GM21528 (cell line): Measurements from ENCODE around the gene APOF.
"Not testable (repeated sequence)": the region's sequence is repeated elsewhere in the genome, so short reads cannot be mapped to it uniquely, and the experiment has no call there.

ENCODE experiments used
- ATAC-seq: cut with Tn5 transposase; IDR thresholded peaks from one replicate; pipeline ENCODE4 v1.9.1; 2021; ENCODE audit warnings: mild to moderate bottlenecking, moderate library complexity; ENCODE audit not compliant: unreplicated experiment, low FRiP score

Gene APOF

DNA sequence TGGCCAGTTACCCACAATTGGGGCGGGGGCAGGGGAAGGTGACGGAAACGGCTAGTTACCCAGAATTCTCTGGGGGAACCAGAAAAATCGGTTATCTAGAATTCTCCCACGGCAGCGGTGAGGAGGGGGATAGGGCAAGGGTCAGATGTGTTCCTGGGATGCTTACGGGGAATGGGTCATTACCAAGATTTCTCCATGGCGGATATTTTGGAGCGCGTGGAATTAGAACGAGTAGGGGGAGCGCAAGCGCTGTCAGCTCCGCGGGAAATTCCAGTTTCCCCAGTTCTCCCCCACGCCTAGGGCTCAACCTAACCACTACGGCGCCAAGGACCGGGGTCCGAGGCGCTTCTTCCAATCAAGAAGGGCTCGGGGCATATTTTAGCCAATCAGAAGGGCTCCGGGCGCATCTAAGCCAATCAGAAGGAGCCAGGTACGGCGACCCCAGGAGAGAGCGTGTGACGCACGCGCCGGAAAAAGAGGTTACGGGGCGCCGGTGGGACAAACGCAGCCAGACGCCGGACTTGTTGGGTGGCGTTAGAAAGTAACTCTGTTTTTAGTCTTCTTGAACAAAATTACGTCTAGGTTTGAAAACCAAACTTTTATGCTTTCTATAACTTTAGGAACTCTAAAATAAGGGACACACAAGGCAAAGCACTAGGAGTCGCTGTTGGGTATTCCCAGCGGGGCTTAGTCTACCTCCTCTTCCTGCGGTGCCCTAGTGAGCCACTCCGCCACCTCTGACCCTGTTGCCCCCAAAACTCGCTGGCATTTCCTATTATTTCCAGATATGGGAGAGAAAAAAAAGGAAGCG is 28.8 kb downstream of the APOF start, which contains the start of gene PAN2:
PAN2 (minus strand) TSS at position 322 of the 811 bp plus-strand sequence. CDS start 906 bp downstream, outside the sequence.
- ATAC-seq, result peak; percentile 88

GRCh38 chr12:56333197-56333678 is 29.4 kb downstream of the APOF start:
- no peak for ATAC-seq

DNA sequence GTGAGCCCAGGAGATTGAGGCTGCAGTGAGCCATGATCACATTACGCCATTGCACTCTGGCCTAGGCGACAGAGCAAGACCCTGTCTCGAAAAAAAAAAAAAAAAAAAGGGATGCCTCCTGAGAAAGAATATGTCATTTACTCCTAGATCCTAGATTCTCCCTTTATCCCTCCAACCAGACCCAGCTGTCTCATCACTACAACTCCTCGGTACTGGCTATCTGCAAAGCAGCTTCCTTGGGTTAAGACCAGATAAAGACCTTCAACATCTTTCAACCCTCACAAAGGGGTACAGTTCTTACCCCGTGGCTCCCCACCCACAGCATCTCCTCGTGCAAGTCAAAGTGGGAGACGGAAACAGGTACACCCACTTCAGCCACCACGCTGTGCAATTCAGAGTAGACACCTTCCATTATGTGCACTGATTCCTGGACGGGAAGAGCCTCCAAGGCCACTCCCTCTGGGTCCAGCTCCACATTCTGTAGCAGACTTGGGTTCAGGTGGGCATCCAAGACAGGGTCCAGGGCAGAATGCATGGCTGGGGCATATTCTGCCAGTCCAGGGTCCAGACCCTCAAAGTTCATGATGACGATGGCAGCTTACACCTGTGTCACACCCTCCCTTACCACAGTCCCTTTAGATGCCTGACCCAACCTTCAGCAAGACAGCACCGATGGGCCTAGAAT is 30.0 kb downstream of the APOF start:
- ATAC-seq, result no peak

- no peak for ATAC-seq
Measured at GRCh38 chr12:56330936-56331490, 31.6 kb downstream of the APOF start.

DNA sequence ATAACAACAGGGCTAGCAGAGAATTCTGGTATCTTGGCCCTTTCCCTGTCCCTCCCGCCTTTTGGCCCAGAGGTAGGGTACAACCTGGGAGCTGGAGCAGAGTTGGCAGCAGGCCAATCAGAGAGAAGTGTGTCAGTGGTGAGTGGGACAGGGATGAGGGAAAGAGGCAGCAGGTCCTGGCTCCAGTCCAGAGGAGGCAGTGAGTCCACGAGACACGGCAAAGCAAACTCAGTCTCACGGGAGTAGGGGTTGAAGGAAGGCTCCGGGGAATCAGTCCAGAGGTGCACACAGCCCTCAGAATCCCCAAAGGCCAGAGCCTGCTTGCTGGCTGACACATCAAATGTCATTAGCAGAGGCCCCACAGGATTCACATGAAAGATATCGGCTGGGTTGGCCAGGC is 36.1 kb downstream of the APOF start:
- no peak for ATAC-seq

- ATAC-seq, result no peak
Measured at GRCh38 chr12:56326126-56326525, 36.5 kb downstream of the APOF start.

DNA sequence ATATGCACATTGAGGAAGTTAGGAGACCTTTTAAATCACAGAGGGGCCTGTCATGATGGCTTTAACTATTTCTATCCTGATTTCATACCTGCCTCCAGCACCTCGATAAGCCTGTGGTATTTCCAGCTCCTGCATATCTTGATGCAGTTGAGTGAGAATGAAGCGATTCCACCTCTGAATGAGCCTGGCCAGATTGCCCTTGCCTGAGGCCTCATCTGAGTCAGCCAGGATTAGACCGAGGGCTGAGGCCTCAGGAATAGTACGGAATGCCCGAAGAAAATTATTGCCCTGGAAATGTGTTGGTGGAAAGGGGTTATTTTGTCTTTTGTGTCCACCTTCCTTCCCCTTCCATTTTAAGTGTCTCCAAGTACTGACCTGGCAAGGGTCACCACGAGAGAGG is 38.5 kb downstream of the APOF start:
- no peak for ATAC-seq

DNA sequence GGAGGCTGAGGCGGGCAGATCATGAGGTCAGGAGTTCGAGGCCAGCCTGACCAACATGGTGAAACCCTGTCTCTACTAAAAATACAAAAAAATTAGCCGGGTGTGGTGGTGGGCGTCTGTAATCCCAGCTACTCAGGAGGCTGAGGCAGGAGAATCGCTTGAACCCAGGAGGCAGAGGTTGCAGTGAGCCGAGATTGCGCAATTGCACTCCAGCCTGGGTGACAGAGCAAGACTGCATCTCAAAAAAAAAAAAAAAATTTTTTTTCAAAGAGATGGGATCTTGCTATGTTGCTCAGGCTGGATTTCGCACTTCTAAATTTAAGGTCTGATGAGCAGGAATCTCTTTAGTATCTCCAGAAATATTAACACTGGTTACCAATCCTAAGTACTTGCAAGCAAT is 41.0 kb downstream of the APOF start:
- not testable (repeated sequence) for ATAC-seq

DNA sequence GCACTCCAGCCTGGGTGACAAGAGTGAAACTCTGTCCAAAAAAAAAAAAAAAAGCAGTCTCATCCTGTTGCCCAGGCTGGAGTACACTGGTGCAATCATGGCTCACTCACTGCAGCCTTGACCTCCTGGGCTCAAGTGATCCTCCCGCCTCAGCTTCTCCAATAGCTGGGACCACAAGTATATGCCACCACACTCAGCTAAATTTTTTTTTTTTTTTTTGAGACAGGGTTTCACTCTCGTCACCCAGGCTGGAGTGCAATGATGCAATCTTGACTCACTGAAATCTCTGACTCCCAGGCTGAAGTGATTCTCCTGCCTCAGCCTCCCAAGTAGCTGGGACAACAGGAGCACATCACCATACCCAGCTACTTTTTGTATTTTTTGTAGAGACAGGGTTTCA is 41.6 kb downstream of the APOF start:
- no peak for ATAC-seq

GRCh38 chr12:56317675-56318074 is 45.0 kb downstream of the APOF start:
- ATAC-seq, result no peak

DNA sequence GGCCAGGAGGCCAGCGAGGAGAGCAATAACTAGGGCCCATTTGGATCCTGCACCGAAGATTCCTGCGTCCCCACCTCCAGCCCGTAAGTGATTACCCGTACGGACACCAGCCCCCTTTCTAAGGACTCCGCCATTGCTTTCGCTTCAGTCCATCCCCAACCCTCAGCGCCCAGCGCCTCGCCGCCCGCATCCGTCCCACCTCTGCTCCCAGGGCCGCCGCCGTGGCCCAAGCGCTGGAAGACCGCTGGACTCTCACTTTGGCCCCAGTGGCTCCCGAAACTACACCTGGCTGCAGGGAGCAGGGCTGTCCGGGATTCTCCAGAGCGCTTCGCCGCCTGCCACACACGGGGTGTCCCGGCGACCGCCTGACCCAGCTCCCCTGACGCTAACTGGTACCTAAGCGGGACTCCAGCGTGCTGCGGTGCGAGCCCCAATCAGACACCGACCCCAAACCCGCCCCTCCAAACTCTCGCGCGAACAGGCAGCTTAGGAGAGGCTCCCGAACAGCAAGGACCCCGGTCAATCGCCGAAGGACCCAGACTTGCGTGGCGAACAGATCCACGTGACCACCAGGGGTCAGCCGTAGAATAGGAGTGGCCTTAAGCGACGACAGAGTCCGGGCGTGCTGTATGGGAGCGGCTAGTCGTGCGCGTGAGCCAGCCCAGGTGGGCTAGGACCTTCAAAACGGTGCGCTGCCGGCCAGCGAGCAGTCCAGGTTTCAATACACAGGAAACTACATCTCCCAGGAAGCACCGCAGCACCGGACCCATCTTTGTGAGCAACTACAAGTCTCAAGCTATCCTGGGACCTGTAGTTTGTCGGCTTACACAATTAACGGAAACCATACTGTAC is 46.8 kb downstream of the APOF start, which contains the start of gene CNPY2:
CNPY2 (minus strand) TSS at position 367 of the 852 bp plus-strand sequence. CDS start 771 bp downstream, outside the sequence.
- peak; percentile 92 for ATAC-seq

DNA sequence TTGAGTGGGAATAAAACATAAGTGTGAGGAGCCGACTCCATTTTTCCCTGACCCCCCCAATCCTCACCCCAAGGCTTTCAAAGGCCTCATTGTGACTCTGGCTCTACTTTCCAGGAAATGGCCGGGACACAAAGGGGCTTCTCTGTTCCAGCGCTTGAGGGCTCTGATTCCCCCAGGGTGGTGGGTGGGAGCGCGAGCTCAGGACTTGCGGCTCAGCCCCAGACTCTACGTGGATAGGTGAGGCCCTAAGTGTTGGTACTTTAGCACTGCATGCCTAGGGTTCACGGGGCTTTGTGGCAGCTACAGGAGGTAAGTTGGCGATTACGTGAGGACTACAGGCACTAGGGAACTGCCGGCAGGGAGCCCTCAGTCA is 47.4 kb downstream of the APOF start:
- no peak for ATAC-seq

DNA sequence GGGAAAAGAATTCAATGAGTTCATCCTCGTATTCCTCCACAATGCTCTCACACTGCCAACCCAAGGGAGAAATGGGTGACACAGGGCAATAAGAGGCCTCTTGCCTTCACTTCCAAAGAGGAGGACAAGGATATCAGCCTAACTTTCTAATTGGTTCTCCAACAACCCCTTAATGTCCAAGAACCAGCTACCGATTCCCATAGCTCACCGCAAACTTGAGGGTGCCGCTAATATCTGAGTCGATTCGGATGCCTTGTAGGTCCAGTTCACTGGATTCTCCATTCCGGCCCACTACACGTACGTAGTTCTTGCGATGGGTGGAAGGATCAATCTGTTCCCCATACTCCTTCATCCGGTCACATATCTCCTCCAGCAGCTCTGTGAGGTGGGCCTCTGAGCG is 51.7 kb downstream of the APOF start:
- ATAC-seq, result no peak
